Measurements from ENCODE around the gene UTP14C. TPM values are rescaled to one million over a fixed set of nuclear protein-coding genes. Genes with fewer than 3 reads are reported as not detected.

The UTP14C gene
- total RNA-seq, 1 experiment from 2014 or later, result 11.8 TPM

GRCh38 chr13:52010890-52011631 is 13.4 kb upstream of the UTP14C start, which contains the start of gene ATP7B:
Gene ATP7B (minus strand): TSS chr13:52011450. CDS start chr13:52011337, 113 bp downstream.
- peak within 1 kb of the TSS; percentile 99 for H3K4me3 Mint-ChIP-seq (ENCODE audit: unreplicated experiment)
- Histone ChIP-seq H3K9me3 (no peaks in the 10 kb centered on the region), H3K4me1 (peaks cover 23% of the 10 kb centered on the region), H3K27me3 (replicated peaks; ENCODE audit: control insufficient read depth, insufficient read depth, low read length) (no peaks in the 10 kb centered on the region), H3K36me3 (ENCODE audit: control insufficient read depth, insufficient read depth, low read length) (0 out of 2 replicates have a peak, but pooled peaks cover 1% of the 10 kb centered on the region), H3K4me3 (ENCODE audit: low read depth, low read length) (peak within 1 kb of the TSS; percentile 79)
- peaks cover 34% of the 10 kb centered on the region for H3K4me1 Mint-ChIP-seq (ENCODE audit: low read depth, unreplicated experiment)
- BruUV-seq (replicated peaks), result no TSS peak
- peaks cover 11% of the 10 kb centered on the region for H3K9me3 Mint-ChIP-seq (ENCODE audit: unreplicated experiment)
- CTCF ChIA-PET, result interaction anchor here (0.5 to 1.2 kb wide), 2 partner anchors 32 to 591 kb away, joined by 3 to 5 read pairs; no protein-coding TSS in a partner anchor
- H3K27me3 Mint-ChIP-seq (ENCODE audit: insufficient read depth, unreplicated experiment), result no peaks in the 10 kb centered on the region
- POLR2A ChIA-PET, result no interaction called here
- peak within 1 kb of the TSS; percentile 98 for H3K27ac Mint-ChIP-seq (ENCODE audit: unreplicated experiment)
- DNase-seq, result peak; percentile 56 to 58
- H3K36me3 Mint-ChIP-seq (ENCODE audit: insufficient read depth, unreplicated experiment), result peaks cover 17% of the 10 kb centered on the region
- TF ChIP-seq CTCF (IDR thresholded peaks at IDR 0.05; ENCODE audit: insufficient read depth in 1 of 2, low read depth in 1 of 2, low read length in 1 of 2, severe bottlenecking in 1 of 2, unreplicated experiment in 1 of 2), result peak in 1 of 2 experiments; percentile 53
- intact Hi-C loops (cut with micrococcal nuclease; ENCODE audit: unreplicated experiment), result loop anchor here (2.0 kb wide), 1 partner anchor 98 kb away; no protein-coding TSS in a partner anchor

GRCh38 chr13:52011632-52012511 is 12.6 kb upstream of the UTP14C start, which contains the start of gene ALG11:
Gene ALG11 (plus strand): TSS chr13:52012398. CDS start chr13:52012419, 21 bp downstream.
- Mint-ChIP-seq H3K4me1 (ENCODE audit: low read depth, unreplicated experiment) (peaks cover 26% of the 10 kb centered on the region), H3K4me3 (ENCODE audit: unreplicated experiment) (peak within 1 kb of the TSS; percentile 99), H3K9me3 (ENCODE audit: unreplicated experiment) (peaks cover 2% of the 10 kb centered on the region), H3K27ac (ENCODE audit: unreplicated experiment) (peak within 1 kb of the TSS; percentile 98), H3K36me3 (ENCODE audit: insufficient read depth, unreplicated experiment) (peaks cover 18% of the 10 kb centered on the region), H3K27me3 (ENCODE audit: insufficient read depth, unreplicated experiment) (no peaks in the 10 kb centered on the region)
- DNase-seq, result peak; percentile 100
- BruUV-seq (replicated peaks), result no TSS peak
- intact Hi-C loops (cut with micrococcal nuclease; ENCODE audit: unreplicated experiment), result loop anchor here (1.0 to 2.0 kb wide), 5 partner anchors 13 to 97 kb away; no protein-coding TSS in a partner anchor
- Histone ChIP-seq H3K9me3 (no peaks in the 10 kb centered on the region), H3K27me3 (replicated peaks; ENCODE audit: control insufficient read depth, insufficient read depth, low read length) (no peaks in the 10 kb centered on the region), H3K4me3 (ENCODE audit: low read depth, low read length) (peak within 1 kb of the TSS; percentile 79), H3K36me3 (ENCODE audit: control insufficient read depth, insufficient read depth, low read length) (peaks cover 2% of the 10 kb centered on the region; the same call in 1 of the 2 replicates), H3K4me1 (peaks cover 15% of the 10 kb centered on the region)
- ChIA-PET POLR2A (interaction anchor here (0.5 to 1.6 kb wide), 4 partner anchors 12 to 60 kb away, joined by 3 to 4 read pairs (median 4); no protein-coding TSS in a partner anchor), CTCF (interaction anchor here (0.6 to 2.1 kb wide), 6 partner anchors 8 to 116 kb away, joined by 3 to 10 read pairs (median 6); no protein-coding TSS in a partner anchor)
- TF ChIP-seq CTCF (IDR thresholded peaks at IDR 0.05; ENCODE audit: insufficient read depth in 1 of 2, low read depth in 1 of 2, low read length in 1 of 2, severe bottlenecking in 1 of 2, unreplicated experiment in 1 of 2), result no peak

Data from Caco-2 (cell line).